GM18867 (cell line): ENCODE data around the gene TOMM7.
"Not testable (repeated sequence)": the region's sequence is repeated elsewhere in the genome, so short reads cannot be mapped to it uniquely, and the experiment has no call there.

Experiments used
- ATAC-seq: cut with Tn5 transposase; IDR thresholded peaks from one replicate; pipeline ENCODE4 v1.9.1; 2021; ENCODE audit warnings: mild to moderate bottlenecking, moderate library complexity; ENCODE audit not compliant: unreplicated experiment

TOMM7 gene

DNA sequence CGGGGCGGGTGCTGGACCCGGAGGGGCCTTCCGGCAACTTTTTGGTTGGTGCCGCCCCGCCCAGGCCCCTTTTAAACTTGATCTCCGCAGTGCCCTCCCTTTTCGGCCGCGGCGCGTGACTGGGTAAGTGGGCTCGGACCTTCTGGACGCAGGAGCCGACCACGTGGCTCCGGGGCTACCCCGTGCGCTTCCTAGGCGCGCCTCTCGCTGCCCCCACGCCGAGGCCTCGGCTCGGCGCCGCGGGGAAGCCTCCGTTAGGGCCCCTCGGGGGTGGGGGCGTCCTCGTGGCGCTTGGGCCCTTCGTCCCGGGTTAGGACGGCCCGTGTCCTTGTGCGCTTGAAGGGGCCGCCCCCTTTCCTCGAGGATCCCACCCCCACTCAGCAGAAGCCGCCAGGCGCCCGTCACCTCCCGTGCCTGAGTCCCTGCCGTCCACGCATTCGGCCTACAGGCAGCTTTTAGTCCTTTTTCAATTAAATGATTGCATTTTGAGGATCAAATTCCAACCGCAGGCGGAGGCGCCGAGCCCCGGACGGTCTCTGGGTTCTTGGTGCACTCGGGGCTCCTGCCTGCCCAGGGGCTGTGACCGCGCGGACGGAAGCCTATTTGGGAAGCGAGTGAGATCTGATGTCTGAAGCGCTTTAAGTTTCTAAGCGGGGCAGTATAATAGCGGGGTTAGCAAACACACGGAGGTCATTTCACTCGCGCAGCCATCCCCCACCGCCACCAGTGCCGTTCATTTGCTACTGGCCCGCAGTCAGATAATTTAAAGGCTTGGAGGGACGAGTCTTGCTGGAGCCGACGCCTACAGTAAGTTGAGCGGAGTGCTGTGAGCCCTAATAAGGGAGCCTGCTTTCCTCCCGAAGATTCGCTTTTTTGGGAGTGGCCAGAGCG is 31.8 kb upstream of the TOMM7 start:
- peak; percentile 80 for ATAC-seq

DNA sequence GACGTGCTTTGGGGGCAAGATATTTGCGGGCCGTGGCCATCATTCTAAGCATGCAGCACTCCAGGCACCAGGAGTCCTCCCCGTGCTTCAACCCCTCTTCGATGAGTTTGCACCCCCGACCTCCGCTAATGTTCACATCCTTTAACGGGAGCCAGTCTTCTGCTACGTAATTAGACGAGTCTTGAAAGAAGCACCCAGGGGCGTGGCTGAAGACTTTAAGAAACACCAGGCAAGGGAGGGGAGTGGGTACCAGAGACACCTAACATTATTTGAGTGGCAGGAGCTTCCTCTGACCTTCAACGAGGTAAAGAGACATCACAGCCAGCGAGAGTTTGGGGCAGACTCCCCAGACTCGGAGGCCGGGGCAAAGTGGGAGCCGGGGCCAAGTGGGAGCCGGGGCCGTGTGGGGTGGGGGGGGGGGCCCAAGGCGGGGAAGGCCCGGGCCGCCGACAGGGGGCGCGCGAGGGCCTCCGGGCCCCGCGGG is 31.1 kb upstream of the TOMM7 start:
- peak; percentile 28 for ATAC-seq

DNA sequence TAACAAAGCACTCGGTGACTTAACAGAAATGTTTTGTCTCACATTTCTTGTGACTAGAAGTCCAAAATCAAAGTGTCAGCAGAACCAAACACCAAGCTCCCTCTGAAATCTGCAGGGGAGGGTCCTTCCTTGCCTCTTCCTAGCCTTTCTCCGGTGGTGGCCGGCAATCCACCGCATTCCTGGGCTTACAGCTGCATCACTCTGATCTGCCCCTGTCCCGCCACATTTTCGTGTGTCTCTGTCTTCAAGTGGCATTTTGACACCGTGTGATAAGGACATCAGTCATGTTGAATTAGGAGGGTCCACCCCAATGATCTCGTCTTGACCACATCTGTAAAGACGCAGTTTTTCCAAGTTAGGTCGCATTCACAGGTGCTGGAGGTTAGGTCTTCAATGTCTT is 30.5 kb upstream of the TOMM7 start:
- ATAC-seq, result no peak

DNA sequence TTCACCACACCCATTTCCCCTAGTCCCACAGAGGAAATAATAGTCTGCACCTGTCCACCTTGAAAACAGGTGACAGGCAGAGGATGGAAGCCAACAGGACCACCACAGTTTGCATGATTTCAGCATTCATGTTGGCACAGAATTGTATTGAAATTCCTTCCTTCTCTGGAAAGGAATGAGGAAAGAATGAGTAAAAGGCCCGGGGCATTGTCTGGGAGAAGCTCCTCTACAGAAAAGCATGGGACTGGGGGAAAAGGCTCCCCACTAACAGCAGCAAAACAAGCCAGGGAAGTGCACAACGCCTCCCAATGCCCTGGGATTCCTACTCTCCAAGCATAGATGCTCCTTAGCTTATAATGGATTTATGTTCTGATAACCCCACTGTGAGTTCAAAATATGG is 28.5 kb upstream of the TOMM7 start:
- no peak for ATAC-seq

DNA sequence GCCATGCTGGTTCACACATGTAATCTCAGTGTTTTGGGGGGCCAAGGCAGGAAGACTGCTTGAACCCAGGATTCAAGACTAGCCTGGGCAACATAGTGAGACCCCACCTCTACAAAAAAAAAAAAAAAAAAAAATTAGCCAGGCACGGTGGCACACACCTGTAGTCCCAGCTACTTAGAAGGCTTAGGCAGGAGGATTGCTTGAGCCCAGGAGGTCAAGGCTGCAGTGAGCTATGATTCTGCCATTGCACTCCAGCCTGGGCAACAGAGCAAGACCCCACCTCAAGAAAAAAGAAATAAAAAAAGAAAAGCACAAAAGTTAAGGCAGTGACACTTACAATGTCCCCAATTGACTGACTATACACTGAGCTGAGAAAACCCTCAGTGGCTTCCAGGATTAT is 27.7 kb upstream of the TOMM7 start:
- ATAC-seq, result not testable (repeated sequence)

DNA sequence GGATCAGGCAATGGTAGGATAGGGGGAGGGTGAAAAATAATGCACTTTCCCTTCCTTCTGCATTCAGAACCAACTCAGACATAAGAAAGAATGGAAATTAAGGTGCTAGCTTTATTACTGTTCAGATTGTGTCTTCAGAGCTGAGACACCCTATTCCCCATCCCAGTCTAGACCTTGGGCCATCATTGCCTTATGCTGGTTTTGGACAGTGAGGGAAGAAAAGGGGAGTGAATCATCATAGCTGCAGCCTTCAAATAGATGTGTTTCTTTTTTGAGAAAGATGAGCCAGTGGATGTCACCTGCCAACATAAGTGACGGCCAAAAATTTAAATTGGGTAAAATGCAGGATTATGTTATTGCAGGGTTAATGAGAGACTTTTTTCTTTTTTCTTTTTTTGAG is 27.0 kb upstream of the TOMM7 start:
- no peak for ATAC-seq

DNA sequence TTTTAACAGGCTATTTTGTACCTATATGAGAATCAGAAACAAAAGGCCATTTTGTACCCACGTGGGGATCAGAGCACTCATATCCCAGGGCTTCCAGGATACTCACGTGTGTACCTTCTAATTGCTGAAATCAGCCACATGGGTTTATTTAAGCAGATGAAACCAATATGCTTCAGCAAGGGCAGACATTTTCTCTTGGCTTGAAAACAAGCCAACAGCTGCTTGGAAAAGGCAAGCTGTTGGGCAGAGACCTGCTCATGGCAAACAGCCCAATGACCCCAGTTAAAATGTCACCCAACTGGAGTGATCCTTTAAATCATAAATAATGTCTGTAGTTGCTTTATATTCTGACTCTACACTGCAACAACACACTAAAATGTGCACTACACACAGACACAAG is 26.5 kb upstream of the TOMM7 start:
- ATAC-seq, result no peak

DNA sequence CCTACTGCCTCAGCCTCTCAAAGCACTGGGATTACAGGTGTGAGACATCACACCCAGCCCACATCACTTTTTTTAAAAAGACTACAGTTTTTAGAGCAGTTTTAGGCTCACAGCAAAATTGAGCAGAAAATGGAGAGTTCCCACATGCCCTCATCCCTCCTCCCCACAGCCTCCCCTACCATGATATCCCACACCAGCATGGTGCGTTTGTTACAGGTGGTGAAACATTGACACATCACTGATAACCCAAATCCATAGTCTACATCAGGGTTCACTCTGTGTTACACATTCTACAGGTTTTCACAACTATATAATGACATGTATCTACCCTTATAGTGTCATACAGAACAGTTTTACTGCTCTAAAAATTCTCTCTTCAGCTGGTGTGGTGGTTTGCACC is 24.3 kb upstream of the TOMM7 start:
- no peak for ATAC-seq

DNA sequence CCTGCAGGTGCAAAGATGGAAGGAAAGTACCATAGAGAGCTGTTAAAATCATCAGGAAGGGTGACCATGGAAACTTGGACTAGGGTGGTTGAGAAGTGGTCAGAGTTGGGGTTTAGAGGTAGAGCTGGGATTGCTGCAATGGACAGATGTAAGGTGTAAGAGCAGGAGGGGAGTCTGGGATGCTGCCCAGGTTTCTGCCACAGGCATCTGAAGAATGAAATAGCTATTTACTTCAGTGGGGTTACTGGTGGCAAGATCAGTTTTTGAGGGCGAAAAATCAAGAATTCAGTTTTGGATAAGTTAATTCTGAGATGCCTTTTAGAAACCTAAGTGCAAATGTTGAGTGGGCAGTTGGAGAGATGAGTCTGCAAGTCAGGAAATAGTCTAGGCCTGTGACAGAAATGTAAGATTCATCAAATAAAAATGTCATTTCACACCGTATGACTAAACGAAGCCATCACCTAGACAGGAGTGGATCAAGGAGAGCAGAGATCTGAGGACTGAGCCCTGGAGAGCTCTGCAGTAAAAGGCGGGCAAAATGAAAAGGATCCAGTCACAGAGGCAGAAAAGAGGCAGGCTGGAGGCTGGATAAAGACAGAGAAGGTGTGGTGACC is 22.7 kb upstream of the TOMM7 start:
- ATAC-seq, result no peak

DNA sequence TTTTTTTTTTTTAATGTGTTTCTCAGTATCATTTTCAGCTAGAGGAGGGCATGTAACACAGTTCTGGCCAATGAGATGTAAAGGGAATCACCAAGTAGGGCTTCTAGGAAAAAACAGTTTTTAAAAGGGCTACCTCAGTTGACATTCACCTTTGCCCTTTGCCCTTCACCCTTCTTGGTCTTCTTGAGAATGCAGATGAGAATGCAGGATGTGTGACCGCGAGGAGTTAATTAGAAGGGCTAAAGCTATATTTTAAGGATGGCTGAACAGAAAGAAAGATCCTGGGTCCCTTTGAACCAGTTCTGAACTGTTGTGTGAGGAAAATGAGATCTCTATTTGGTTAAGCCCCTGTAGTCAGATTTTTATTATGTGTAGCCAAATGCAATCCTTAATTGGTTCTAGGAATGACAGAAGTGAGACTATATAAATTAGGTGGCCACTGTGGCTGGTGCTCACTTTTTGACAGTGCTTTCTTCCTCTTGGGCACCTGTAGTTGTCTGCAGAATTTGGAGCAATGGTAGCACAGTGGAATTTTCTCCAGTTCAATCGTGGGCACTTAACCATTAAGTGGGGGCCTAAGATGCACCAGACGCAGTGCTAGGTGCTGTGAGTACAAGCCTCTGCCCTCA is 21.1 kb upstream of the TOMM7 start:
- ATAC-seq, result no peak

DNA sequence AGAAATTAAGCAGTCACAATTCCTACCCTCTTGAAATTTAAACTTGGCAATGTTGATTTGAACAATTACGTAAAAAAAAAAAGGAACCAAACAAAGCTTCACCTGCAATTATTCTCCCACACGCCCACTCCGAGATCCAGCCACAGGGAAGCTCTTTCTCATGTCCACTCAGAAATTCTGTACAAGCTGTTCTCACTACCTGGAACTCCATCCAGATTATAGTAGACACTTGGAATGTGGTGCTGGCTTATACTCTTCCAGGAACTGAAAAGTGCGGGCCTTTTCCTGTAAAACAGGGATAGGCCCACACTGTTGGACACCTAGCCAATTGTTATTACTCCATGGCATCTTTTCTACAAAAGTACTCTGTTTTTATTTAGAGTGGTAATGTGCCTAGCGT is 20.3 kb upstream of the TOMM7 start:
- ATAC-seq, result no peak

DNA sequence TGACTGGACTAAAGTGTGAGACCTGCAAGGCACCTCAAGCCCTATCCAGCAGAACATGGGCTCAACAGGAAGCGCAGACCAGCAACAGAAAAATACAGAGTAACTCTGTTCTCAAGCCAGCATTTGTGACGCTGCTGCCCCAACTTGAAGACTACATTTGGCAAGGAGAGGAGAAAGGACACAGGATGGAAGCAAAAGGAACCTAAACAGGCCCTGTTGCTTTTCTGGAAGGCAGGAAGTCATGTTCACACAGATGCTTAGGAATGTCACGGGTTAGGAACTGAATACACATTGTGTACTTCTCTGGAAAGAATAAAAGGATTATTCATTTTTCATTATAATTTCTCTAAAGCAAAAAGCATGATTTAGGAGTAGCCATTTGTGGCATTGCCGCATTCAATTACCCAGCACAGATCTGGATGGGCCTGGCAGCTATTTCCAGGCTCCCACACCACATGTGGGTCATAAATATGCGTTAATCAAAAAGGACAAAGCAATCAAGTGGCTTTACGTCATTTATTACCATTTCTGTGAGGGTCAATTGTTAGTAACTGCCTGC is 19.8 kb upstream of the TOMM7 start:
- ATAC-seq, result no peak

DNA sequence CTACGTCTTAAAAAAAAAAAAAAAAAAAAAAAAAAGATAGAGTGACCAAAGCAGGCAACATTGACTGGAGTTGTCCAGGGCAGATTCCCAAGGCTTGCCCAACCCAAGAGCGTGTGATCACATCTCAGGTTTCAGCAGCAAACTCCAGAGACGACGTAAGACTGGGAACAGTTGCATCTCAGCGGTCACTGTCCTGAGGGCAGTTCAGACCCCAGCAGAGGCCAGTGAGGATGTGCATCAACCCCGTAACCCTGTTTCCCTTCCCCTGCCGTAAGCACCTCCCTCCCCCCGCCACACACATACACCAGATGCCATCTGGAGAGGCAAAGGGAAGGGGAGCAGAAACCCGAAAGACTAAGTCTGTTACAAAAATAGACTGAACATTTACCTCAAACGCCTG is 19.3 kb upstream of the TOMM7 start:
- no peak for ATAC-seq

DNA sequence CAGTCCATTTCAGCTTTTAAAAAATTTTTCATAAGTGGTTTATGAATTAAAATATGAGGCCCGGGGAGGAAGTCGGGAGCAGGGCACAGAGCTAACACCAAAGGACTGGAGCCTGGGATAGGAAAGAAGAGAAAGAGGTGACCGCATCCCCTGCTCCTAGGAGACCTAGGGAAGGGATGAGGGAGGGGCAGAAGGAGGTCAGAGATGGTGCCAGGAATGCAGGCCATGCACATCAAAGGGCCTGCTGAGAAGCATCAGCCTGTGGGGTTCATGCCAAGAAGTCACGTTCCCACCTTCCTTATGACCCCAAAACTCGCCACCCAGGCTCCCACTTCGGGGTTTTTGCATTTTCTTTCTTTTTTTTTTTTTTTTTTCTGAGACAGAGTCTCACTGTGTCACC is 14.7 kb upstream of the TOMM7 start:
- no peak for ATAC-seq

DNA sequence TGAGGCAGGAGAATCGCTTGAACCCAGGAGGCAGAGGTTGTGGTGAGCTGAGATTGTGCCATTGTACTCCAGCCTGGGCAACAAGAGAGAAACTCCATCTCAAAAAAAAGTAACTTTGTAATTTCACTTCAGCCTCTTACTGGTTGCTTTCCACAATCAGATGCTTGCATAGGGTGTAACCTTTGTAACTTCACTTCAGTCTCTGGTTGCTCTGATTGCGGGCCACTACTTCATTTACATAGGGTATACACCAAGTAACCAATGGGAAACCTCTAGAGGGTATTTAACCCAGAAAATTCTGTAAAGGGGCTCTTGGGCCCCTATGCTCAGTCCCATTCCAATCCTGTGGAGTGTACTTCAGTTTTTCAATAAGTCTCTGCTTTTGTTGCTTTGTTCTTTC is 13.9 kb upstream of the TOMM7 start:
- not testable (repeated sequence) for ATAC-seq

DNA sequence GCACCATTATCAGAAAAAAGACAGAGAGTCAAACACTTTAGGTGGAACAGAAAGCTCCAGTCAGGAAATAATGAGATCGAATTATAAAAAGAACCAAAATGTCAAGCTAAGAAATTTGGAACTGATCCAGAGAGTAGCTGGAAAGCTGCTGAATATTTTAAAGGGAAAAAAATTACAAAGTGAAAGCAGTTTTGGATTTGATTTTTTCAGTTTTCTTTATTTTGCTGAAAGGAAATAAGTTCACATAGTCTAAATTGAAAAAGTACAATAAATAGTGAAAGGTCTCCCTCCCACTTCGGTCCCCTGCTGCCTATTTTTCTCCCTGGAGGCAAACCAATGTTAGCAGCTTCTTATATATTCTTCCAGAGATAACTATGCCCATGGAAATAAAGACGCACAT is 11.3 kb upstream of the TOMM7 start:
- no peak for ATAC-seq

DNA sequence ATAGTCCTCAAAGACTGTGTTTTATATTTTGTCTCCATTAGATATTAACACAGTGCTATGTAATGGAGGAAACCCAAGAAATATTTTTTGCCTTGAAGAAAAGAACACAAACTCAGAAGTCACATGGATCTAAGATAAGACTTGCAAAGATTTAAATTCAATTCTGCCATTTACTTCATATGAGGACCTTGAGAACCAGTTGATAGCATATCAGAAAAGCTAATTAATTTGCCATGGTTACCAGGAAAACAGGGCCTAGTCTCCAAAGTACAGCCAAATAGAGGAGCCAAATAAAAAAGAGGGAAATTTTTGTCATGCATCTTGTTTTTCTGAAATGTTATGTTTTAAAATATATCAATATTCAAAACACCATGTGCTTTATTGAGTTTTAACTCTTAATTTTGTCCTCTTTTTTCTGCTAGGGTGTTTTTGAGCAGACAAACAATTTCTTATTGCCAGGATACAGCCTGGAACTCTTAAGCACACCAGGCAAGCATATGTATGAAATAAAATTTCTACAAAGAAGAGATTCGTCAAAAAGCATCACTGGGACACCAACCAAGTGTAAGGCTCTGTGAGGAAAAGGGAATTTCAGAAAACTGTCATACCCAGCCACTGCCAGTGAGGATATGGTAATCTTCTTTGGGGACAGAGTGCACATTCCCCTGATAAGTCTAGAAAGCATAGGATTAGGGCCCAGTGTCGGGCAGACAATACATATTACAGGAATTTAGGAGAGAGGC is 10.6 kb upstream of the TOMM7 start:
- ATAC-seq, result no peak

DNA sequence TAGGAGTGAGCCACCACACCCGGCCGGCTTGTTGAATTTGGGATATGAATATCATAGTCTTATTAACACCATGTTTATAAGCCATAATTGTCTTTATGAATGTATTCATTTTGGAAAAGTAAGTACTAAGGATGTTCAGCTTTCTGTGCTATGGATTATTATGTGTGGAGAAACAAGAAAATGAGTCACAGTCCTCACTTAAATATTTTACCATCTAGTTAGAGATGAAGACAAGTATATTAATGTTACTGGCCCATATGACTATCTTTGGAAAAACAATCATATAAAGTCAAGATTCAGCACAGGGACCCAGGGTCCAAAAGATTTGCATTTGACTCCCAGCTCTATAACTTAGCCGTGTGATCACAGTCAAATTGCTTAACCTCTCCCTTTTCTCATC is 9.8 kb upstream of the TOMM7 start:
- ATAC-seq, result no peak

DNA sequence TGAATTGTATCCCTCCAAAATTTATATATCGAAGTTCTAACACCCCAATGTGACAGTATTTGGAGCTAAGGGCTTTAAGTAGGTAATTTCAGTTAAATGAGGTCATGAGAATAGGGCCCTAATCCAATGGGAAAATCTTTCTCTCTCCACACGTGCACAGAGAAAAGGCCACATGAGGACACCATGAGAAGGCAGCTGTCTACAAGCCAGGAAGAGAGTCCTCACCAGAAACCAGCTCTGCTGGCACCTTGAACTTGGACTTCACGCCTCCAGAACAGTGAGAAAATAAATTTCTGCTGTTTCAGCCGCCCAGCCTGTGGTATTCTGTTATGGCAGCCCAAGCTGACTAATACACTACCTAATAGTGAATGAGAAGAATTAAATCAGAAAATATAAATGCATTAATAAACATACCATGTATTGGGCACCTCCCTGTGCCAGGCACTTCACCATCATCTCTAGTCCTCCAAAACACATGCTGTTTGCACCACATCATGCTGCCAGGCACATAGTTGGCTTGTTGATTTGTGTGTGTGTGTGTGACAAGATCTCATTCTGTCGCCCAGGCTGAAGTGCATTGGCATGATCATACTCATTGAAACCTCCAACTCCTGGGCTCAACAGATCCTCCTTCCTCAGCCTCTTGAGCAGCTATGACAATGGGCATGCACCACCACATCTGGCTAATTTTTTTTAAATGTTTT is 9.1 kb upstream of the TOMM7 start:
- no peak for ATAC-seq

DNA sequence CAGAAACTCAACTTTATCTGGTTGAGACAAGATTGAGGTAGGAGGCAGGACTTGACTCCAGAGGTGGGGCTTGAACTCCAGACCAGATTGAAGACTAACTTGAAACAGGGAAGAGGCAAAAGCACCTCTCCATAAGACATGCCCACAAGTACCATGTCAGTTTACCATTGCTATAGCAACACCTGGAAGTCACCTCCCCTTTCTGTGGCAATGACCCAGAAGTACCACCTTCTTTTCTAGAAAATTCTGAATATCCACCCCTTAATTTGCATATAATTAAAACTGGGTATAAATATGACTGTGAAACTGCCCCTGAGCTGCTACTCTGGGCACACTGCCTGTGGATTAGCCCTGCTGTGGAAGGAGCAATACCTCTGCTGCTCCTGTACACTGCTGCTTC is 4.9 kb upstream of the TOMM7 start:
- ATAC-seq, result no peak
